Stimulated activated CD4-positive, alpha-beta T cell treated with anti-CD3 and anti-CD28 coated beads, Interleukin-4, amount 100 ng/mL, for 1 hour (primary cell): ENCODE data around the gene SLC16A10.
A peak's percentile ranks its signal among the peaks of the same experiment; 100 is the strongest.
"Not testable (repeated sequence)": the region's sequence is repeated elsewhere in the genome, so short reads cannot be mapped to it uniquely, and the experiment has no call there.

Experiments
- DNase-seq: peaks from one replicate; pipeline ENCODE4 v3.0.0-alpha.2; 2020

SLC16A10 gene

GRCh38 chr6:111222341-111222740, 135.0 kb downstream of the SLC16A10 start:
- no peak for DNase-seq

GRCh38 chr6:111228094-111228493, 140.8 kb downstream of the SLC16A10 start:
- no peak for DNase-seq

- no peak for DNase-seq
Measured at GRCh38 chr6:111230351-111231089, 143.2 kb downstream of the SLC16A10 start.

GRCh38 chr6:111231090-111231459, 143.8 kb downstream of the SLC16A10 start:
- DNase-seq: no peak

GRCh38 chr6:111237852-111238251, 150.5 kb downstream of the SLC16A10 start:
- no peak for DNase-seq

GRCh38 chr6:111238464-111239119, 151.3 kb downstream of the SLC16A10 start:
- no peak for DNase-seq

- no peak for DNase-seq
Measured at GRCh38 chr6:111239461-111239860, 152.2 kb downstream of the SLC16A10 start.

- no peak for DNase-seq
Measured at GRCh38 chr6:111242452-111242851, 155.1 kb downstream of the SLC16A10 start.

- DNase-seq: no peak
Measured at GRCh38 chr6:111243095-111243494, 155.8 kb downstream of the SLC16A10 start.

GRCh38 chr6:111248789-111249188, 161.5 kb downstream of the SLC16A10 start:
- no peak for DNase-seq

GRCh38 chr6:111250791-111251354, 163.6 kb downstream of the SLC16A10 start:
- no peak for DNase-seq

GRCh38 chr6:111252726-111253125, 165.4 kb downstream of the SLC16A10 start:
- no peak for DNase-seq

GRCh38 chr6:111254004-111254778, 166.9 kb downstream of the SLC16A10 start:
- no peak for DNase-seq

- DNase-seq: no peak
Measured at GRCh38 chr6:111254779-111255166, 167.5 kb downstream of the SLC16A10 start.

GRCh38 chr6:111255838-111256237, 168.5 kb downstream of the SLC16A10 start:
- not testable (repeated sequence) for DNase-seq

- DNase-seq: no peak
Measured at GRCh38 chr6:111256646-111257045, 169.3 kb downstream of the SLC16A10 start.

- no peak for DNase-seq
Measured at GRCh38 chr6:111258010-111258409, 170.7 kb downstream of the SLC16A10 start.

GRCh38 chr6:111258615-111259088, 171.3 kb downstream of the SLC16A10 start:
- no peak for DNase-seq

- peak; percentile 99 for DNase-seq
Measured at GRCh38 chr6:111259089-111259831, 172.0 kb downstream of the SLC16A10 start.

GRCh38 chr6:111260570-111261298, 173.4 kb downstream of the SLC16A10 start:
- no peak for DNase-seq

- DNase-seq: no peak
Measured at GRCh38 chr6:111263837-111264236, 176.5 kb downstream of the SLC16A10 start.

- no peak for DNase-seq
Measured at GRCh38 chr6:111265842-111266241, 178.5 kb downstream of the SLC16A10 start.
